HepG2 (cell line): ENCODE data around the gene MRPL38. TPM values are rescaled to one million over a fixed set of nuclear protein-coding genes. Genes with fewer than 3 reads are reported as not detected.

Experiments
- AKAP8 ChIP-seq: sonication (generic); formaldehyde crosslinking; IDR thresholded peaks from 2 replicates; pipeline ENCODE4 v1.5.1; 2020; ENCODE audit warnings: mild to moderate bottlenecking, missing genetic modification reagents
- ATF7 ChIP-seq, 2 experiments: fragments of 450-650 bp in 1 of 2; sonication (generic) in 1 of 2; formaldehyde crosslinking in 1 of 2; IDR thresholded peaks; 2 replicates each; pipeline versions ENCODE4 v1.4.0 to v1.6.1; 2016 to 2020; ENCODE audit warnings: antibody characterized with exemption in 1 of 2, mild to moderate bottlenecking in 1 of 2, missing genetic modification reagents in 1 of 2
- CHD4 ChIP-seq: fragments of 200-600 bp; sonication (generic); IDR thresholded peaks from 2 replicates; pipeline ENCODE4 v1.7.0; 2017; ENCODE audit warnings: mild to moderate bottlenecking, low read length, borderline replicate concordance
- FOXO1 ChIP-seq: sonication (generic); formaldehyde crosslinking; IDR thresholded peaks from 2 replicates; pipeline ENCODE4 v1.4.0; 2020; ENCODE audit warnings: missing genetic modification reagents
- KDM4B ChIP-seq: sonication (generic); formaldehyde crosslinking; IDR thresholded peaks from 2 replicates; pipeline ENCODE4 v1.4.0; 2020; ENCODE audit warnings: missing genetic modification reagents
- KMT2A ChIP-seq: sonication (generic); formaldehyde crosslinking; IDR thresholded peaks from 2 replicates; pipeline ENCODE4 v1.4.0; 2020; ENCODE audit warnings: missing genetic modification reagents
- LCORL ChIP-seq, 2 experiments: fragments of 450-650 bp in 1 of 2; sonication (generic) in 1 of 2; formaldehyde crosslinking in 1 of 2; IDR thresholded peaks; 2 replicates each; pipeline versions ENCODE4 v1.5.0 to v1.6.1; 2017 to 2020; ENCODE audit warnings: antibody characterized with exemption in 1 of 2, missing genetic modification reagents in 1 of 2
- MLLT10 ChIP-seq: sonication (generic); formaldehyde crosslinking; IDR thresholded peaks from 2 replicates; pipeline ENCODE4 v1.4.0; 2020; ENCODE audit warnings: missing genetic modification reagents
- PREB ChIP-seq: sonication (generic); formaldehyde crosslinking; IDR thresholded peaks from 2 replicates; pipeline ENCODE4 v1.4.0; 2020; ENCODE audit warnings: missing genetic modification reagents
- SOX5 ChIP-seq: IDR thresholded peaks from 2 replicates; pipeline ENCODE4 v1.6.1; 2016; ENCODE audit warnings: borderline replicate concordance
- SRSF4 ChIP-seq: fragments of 200-400 bp; formaldehyde crosslinking; IDR thresholded peaks from one replicate; pipeline ENCODE4 v1.6.1; 2018; ENCODE audit warnings: mild to moderate bottlenecking, low read depth, low read length, moderate library complexity; ENCODE audit not compliant: poor library complexity, severe bottlenecking
- TEAD2 ChIP-seq: sonication (generic); formaldehyde crosslinking; IDR thresholded peaks from 2 replicates; pipeline ENCODE4 v1.9.0; 2021; ENCODE audit warnings: missing genetic modification reagents
- ZNF124 ChIP-seq: sonication (generic); formaldehyde crosslinking; IDR thresholded peaks from 2 replicates; pipeline ENCODE4 v1.4.0; 2020; ENCODE audit warnings: missing genetic modification reagents
- ZNF205 ChIP-seq: IDR thresholded peaks from 2 replicates; pipeline ENCODE4 v1.6.1; 2018; ENCODE audit warnings: missing biosample characterization, missing genetic modification reagents
- ZNF557 ChIP-seq: sonication (generic); formaldehyde crosslinking; IDR thresholded peaks from 2 replicates; pipeline ENCODE4 v1.4.0; 2020; ENCODE audit warnings: missing genetic modification reagents
- ZNF567 ChIP-seq: sonication (generic); formaldehyde crosslinking; IDR thresholded peaks from 2 replicates; pipeline ENCODE4 v1.8.1; 2023; ENCODE audit warnings: mild to moderate bottlenecking, missing genetic modification reagents, borderline replicate concordance
- ZNF570 ChIP-seq: sonication (generic); formaldehyde crosslinking; IDR thresholded peaks from 2 replicates; pipeline ENCODE4 v1.4.0; 2020; ENCODE audit warnings: mild to moderate bottlenecking, missing genetic modification reagents, borderline replicate concordance
- ZNF773 ChIP-seq: sonication (generic); formaldehyde crosslinking; IDR thresholded peaks from 2 replicates; pipeline ENCODE4 v1.4.0; 2020; ENCODE audit warnings: missing genetic modification reagents, borderline replicate concordance
- ZNF790 ChIP-seq: sonication (generic); formaldehyde crosslinking; IDR thresholded peaks from 2 replicates; pipeline ENCODE4 v1.8.0; 2022; ENCODE audit warnings: missing genetic modification reagents, mild to moderate bottlenecking, borderline replicate concordance
- ZSCAN20 ChIP-seq: sonication (generic); formaldehyde crosslinking; IDR thresholded peaks from 2 replicates; pipeline ENCODE4 v1.4.0; 2020; ENCODE audit warnings: missing genetic modification reagents, mild to moderate bottlenecking, borderline replicate concordance
- polyA plus RNA-seq, 8 experiments: library from polyadenylated mRNA; depleted of rRNA in 3 of 8; stranded (reverse) in 7 of 8; unstranded in 1 of 8; fragments of >200 nt; fragmentation: Illumina TruSeq in 4 of 8; extraction: Trizol in 4 of 8; gene quantifications; 2 replicates each; pipeline versions ENCODE4 v1.2.1 to v1.2.3, GENCODE V29; 2011 to 2016; ENCODE audit warnings: low read depth in 4 of 8, missing spikeins in 1 of 8, mixed read lengths in 1 of 8; ENCODE audit not compliant: insufficient read depth in 1 of 8
- total RNA-seq, 5 experiments: library from RNA; depleted of rRNA; stranded (reverse); fragments of >200 nt; fragmentation: Illumina TruSeq; extraction: Trizol; gene quantifications; 2 replicates each; pipeline ENCODE4 v1.2.3, GENCODE V29; 2016; ENCODE audit warnings: low read depth in 1 of 5
- TF ChIP-seq, protein P1 (sequence below): sonication (generic); formaldehyde crosslinking; IDR thresholded peaks from 2 replicates; pipeline ENCODE4 v1.8.0; 2022; ENCODE audit warnings: low read depth, missing genetic modification reagents
- TF ChIP-seq, protein P2 (sequence below): sonication (generic); formaldehyde crosslinking; IDR thresholded peaks from 2 replicates; pipeline ENCODE4 v1.4.0; 2020; ENCODE audit warnings: mild to moderate bottlenecking, missing genetic modification reagents
- TF ChIP-seq, protein P3 (sequence below): sonication (generic); formaldehyde crosslinking; IDR thresholded peaks from 2 replicates; pipeline ENCODE4 v1.5.0; 2020; ENCODE audit warnings: missing genetic modification reagents, mild to moderate bottlenecking, borderline replicate concordance
- TF ChIP-seq, protein P4 (sequence below): IDR thresholded peaks from 2 replicates; pipeline ENCODE4 v1.6.1; 2012; ENCODE audit warnings: low read depth, low read length, improper control_type of control experiment
- TF ChIP-seq, protein P5 (sequence below): sonication (generic); formaldehyde crosslinking; IDR thresholded peaks from 2 replicates; pipeline ENCODE4 v1.8.1; 2023; ENCODE audit warnings: missing genetic modification reagents, mild to moderate bottlenecking, borderline replicate concordance

MRPL38 gene
- total and polyA plus RNA-seq, 2 of the 13 experiments (the other 11 are each of a cell fraction or from before 2014, with no cell fraction given) = 83.7 to 125 TPM

DNA sequence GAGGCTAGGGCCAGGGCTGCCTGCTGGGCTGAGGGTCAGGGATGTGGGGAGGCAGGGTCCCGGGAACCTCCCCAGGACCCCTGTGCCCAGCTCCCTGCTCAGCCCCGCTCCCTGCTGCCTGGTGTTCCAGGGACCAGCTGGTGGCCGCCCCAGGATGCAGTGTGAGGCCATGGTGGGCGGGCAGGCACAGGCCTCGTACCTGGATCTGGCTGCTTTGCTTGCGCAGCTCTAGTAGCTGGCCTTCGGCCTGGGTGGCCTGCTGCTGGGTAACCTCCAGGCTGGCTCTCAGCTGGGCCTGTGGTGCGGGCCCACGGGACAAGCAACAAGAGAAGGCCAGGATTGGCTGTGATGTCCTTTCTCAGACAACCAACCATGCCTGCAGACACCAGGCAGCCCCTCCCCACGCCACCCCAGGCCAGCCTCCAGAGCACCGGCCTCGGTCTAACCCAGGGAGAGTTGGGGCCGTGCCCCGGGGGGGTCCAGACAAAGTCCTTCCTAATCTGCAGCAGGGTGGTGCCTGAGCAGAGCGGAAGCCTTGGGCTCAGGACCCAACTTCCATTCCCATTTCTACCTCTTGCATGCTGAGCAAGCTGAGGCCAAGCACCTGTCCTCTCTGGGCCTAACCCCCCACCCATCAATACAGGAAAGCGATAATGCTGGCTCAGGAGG is 12.0 kb downstream of the MRPL38 start (continued):
- TF ChIP-seq, protein P1, sequence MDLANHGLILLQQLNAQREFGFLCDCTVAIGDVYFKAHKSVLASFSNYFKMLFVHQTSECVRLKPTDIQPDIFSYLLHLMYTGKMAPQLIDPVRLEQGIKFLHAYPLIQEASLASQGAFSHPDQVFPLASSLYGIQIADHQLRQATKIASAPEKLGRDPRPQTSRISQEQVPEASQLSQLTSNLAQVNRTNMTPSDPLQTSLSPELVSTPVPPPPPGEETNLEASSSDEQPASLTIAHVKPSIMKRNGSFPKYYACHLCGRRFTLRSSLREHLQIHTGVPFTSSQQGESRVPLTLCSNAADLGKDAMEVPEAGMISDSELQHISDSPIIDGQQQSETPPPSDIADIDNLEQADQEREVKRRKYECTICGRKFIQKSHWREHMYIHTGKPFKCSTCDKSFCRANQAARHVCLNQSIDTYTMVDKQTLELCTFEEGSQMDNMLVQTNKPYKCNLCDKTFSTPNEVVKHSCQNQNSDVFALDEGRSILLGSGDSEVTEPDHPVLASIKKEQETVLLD (CRISPR knock-in tag) = no peak
- TF ChIP-seq, protein P2, sequence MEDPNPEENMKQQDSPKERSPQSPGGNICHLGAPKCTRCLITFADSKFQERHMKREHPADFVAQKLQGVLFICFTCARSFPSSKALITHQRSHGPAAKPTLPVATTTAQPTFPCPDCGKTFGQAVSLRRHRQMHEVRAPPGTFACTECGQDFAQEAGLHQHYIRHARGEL (CRISPR knock-in tag) = no peak
- TF ChIP-seq AKAP8 (peak; percentile 98), ZNF773 (CRISPR knock-in tag) (no peak), LCORL (IDR thresholded peaks at IDR 0.05) (no peak), LCORL (CRISPR knock-in tag; IDR thresholded peaks at IDR 0.05) (peak; percentile 86), ZSCAN20 (CRISPR knock-in tag) (peak; percentile 61; the same call in 1 of the 2 replicates), ATF7 (IDR thresholded peaks at IDR 0.05) (no peak), ATF7 (CRISPR knock-in tag; IDR thresholded peaks at IDR 0.05) (peak; percentile 39; the same call in 1 of the 2 replicates), TEAD2 (no peak), ZNF790 (no peak), ZNF557 (CRISPR knock-in tag) (no peak), ZNF570 (CRISPR knock-in tag) (0 out of 2 replicates have a peak, but pooled peaks have one; percentile 46), FOXO1 (peak; percentile 65), SOX5 (CRISPR knock-in tag) (no peak; the same call in 1 of the 2 replicates), ZNF124 (no peak), KDM4B (CRISPR knock-in tag) (peak; percentile 31; the same call in 1 of the 2 replicates), ZNF205 (CRISPR knock-in tag) (no peak; the same call in 1 of the 2 replicates), KMT2A (peak; percentile 68), SRSF4 (no peak), CHD4 (no peak), ZNF567 (peak; percentile 92; the same call in 1 of the 2 replicates), MLLT10 (CRISPR knock-in tag) (no peak), PREB (no peak)
- TF ChIP-seq, protein P3, sequence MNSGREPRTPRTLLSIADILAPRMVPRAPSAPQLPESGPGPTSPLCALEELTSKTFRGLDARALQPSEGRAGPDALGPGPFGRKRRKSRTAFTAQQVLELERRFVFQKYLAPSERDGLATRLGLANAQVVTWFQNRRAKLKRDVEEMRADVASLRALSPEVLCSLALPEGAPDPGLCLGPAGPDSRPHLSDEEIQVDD (CRISPR knock-in tag) = no peak
- TF ChIP-seq, protein P4, sequence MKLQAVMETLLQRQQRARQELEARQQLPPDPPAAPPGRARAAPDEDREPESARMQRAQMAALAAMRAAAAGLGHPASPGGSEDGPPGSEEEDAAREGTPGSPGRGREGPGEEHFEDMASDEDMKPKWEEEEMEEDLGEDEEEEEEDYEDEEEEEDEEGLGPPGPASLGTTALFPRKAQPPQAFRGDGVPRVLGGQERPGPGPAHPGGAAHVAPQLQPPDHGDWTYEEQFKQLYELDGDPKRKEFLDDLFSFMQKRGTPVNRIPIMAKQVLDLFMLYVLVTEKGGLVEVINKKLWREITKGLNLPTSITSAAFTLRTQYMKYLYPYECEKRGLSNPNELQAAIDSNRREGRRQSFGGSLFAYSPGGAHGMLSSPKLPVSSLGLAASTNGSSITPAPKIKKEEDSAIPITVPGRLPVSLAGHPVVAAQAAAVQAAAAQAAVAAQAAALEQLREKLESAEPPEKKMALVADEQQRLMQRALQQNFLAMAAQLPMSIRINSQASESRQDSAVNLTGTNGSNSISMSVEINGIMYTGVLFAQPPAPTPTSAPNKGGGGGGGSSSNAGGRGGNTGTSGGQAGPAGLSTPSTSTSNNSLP = no peak
- TF ChIP-seq, protein P5, sequence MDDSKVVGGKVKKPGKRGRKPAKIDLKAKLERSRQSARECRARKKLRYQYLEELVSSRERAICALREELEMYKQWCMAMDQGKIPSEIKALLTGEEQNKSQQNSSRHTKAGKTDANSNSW (CRISPR knock-in tag) = no peak
